ENCODE measurements around the gene FBXO40.

Gene FBXO40

DNA sequence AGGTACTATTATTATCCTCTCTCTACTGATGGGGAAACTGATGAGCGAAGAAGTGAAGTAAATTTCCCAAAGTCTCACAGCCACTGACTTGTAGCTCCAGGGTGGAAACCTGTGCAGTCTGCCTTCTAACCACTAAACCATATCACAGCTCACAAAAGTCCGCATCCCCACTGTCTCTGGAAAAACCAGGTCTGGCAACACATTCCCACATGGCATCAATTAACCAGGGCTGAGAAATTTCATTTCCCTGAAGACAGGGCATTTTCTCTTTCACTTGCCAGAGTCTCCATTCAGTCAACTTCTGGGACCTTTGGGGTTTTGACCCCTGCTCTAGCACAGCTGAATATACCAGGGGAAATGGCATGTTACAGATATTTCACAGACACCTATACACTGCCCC lies 26.5 kb downstream of the FBXO40 start:
- no peak for DNase-seq (ENCODE audit: low read depth, low spot score)

DNA sequence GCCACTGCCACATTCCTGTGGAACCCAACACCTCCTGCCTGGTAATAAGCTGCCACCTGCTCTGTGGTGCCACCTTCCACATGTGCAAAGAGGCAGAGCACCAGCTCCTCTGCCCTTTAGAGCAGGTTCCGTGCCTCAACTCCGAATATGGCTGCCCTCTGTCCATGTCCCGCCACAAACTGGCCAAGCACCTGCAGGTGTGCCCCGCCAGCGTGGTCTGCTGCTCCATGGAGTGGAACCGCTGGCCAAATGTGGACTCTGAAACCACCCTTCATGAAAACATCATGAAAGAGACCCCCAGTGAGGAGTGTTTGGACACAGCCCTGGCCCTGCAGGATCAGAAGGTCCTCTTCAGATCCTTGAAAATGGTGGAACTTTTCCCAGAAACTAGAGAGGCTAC lies 28.3 kb downstream of the FBXO40 start:
- no peak for DNase-seq (ENCODE audit: low read depth, low spot score)

DNA sequence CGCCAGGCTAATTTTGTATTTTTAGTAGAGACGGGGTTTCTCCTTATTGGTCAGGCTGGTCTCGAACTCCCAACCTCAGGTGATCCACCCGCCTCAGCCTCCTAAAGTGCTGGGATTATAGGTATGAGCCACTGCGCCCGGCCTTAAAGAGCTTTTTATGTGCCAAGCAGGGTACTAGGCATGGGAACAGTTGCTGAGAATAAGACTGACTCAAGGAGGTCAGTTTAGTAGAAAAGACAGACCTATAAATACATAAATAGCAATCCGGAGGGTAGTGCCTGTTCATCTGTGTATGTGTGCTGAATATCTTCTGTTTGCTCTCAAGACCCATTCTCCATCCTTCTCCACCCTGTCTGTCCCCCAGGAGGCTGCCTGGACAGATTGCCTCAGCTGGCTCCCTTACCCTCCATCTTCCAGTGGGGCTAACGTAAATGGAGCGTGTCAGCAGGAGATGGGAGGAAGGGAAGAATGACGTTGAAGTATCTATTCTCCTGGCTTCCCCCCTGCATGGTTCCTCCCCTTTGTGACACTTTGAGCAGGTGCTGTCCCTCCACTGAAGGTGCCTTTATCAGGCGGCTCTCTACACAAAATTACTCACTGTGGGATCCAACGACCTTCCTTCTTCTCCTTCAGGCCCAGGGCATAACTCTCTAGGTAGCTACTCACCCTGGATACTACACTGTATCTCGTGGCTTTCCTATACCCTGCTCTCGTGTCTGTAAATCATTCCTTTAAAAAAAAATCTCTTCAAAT lies 31.1 kb downstream of the FBXO40 start:
- DNase-seq (ENCODE audit: low read depth, low spot score): no peak

DNA sequence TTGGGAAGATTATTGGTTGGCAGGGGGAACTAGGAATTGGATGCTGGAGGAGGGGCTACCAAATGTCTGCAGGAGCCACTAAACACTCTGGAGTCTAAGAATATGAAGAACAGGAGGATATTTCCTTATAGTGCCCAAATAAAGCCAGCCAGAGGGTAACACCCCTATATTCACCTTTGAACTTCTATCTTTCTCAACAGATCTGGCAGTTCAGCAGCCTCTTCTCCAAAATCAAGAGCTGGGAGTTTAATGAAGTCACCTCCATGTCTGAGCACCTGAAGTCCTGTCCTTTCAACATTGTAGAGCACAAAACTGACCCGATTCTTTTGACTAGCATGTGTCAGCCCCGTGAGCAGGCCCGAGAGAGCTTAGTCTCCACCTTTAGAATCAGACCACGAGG lies 33.3 kb downstream of the FBXO40 start:
- DNase-seq (ENCODE audit: low read depth, low spot score): no peak

- no peak for DNase-seq (ENCODE audit: low read depth, low spot score)
Measured at GRCh38 chr3:121627211-121627610, 34.0 kb downstream of the FBXO40 start.

GRCh38 chr3:121627622-121628021 lies 34.4 kb downstream of the FBXO40 start:
- no peak for DNase-seq (ENCODE audit: low read depth, low spot score)

- DNase-seq (ENCODE audit: low read depth, low spot score): no peak
Measured at GRCh38 chr3:121629601-121630000, 36.4 kb downstream of the FBXO40 start.

- DNase-seq (ENCODE audit: low read depth, low spot score): no peak
Measured at GRCh38 chr3:121630355-121630754, 37.2 kb downstream of the FBXO40 start.

DNA sequence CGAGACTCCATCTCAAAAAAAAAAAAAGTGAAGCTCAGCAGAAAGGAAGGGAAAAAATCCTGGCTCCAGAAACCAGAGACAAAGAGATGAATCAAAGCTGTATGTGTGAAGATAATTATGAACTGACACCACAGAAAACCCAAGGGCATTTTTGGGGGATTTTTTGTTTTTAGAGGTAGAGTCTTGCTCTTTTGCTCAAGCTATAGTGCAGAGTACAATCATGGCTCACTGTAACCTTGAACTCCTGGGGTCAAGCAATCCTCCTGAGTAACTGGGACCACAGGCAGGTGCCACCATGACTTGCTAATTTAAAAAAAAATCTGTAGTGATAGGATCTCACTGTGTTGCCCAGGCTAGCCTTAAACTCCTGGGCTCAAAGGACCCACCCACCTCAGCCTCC lies 44.7 kb downstream of the FBXO40 start:
- DNase-seq (ENCODE audit: low read depth, low spot score): no peak

DNA sequence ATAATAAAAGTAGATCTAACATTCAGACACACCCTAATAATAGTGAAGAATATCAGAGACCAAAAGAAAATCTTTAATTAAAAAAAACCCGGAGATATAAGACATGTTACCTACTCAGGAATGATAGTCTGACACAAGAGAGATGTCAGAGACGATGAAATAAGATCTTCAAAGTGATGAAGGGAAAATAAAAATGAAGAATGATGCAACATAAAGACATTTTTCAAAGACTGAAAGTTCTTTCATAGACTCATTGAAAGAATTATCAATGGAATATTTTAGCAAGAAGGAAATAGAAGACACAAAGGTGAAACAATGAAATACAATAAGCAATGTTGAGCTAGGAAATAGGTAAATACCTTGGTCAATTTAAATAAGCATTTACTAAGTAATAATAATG lies 47.9 kb downstream of the FBXO40 start:
- DNase-seq (ENCODE audit: low read depth, low spot score): no peak

DNA sequence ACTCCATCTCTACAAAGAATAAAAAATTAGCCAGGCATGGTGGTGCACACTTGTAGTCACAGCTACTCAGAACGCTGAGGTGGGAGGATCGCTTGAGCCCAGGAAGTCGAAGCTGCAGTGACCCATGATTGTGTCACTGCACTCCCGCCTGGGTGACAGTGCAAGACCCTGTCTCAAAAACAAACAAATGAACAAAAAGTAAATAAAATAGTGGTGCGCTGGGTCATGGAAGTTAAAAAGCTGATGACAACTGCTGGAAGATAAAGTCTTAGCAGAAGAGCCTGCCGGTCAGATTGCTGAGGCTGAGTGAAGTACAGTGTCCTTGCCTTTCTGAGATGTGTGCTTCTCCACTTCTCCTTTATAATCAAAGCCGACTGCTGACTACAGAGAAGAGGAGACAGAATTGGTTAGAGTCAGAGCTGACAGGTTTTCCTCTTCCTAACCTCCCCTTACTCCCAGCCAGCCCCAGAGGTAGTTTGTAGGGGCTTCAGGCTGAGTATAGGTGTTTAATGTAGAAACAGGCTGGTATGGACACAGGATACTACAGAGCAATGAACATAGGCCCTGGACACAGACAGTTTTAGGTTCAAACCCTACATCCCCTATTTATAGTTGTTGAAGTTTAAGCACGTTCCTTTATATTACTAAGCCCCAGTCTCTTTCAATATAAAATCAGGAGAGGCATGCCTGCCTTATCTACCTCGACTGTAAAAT lies 49.6 kb downstream of the FBXO40 start:
- DNase-seq (ENCODE audit: low read depth, low spot score): no peak

GRCh38 chr3:121645054-121645453 lies 51.9 kb downstream of the FBXO40 start:
- DNase-seq (ENCODE audit: low read depth, low spot score): no peak

DNA sequence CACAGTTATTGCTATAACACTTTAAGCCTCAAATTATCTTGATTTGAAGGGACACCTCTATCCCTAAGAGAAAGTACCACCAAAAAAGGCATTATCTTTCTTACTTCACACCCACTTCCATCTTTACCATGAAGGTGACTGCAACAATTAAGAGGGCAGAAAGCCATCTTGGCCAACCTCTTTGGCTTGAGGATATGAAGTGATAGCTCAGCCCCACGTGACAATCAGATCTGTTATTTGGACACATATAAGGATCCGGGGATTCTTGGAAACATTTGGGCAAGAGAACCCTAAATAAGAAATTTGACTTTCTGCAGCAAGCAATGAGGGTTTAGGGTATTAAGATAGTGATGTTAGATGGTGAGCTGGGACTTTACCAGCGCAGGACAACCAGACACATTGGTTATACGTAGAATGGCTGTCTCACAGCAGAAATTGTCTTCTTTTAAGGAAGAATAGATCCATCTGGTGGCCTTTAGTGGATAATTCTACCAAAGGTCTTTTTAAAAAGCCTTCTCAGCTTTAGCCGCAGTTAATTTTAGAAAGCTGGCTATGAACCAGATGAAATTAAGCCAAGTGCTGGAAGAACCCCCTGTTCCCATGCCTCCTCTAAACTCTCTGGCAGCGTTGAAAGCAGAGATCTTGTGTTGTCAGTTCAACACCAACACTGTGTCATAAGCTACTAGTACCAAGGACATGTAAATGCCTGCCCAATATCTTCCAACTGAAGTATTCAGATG lies 55.2 kb downstream of the FBXO40 start:
- no peak for DNase-seq (ENCODE audit: low read depth, low spot score)

DNA sequence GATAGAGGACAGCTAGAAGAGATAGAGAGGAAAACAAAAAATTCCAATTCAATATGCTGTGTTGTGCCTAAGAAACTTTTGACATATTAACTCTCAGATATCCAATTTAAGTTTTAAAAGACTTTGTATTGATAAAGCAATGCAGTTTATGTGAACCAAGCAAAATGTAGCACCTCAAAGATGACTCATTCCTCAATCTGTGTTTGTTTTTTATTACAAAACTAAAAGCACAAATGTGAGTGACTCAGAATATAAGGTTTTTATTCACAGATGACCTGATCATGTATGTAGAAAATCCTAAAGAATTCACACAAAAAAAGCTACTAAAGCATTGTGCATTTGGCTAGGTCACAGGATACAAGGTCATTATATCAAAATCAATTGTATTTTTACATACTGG lies 56.5 kb downstream of the FBXO40 start:
- no peak for DNase-seq (ENCODE audit: low read depth, low spot score)

- no peak for DNase-seq (ENCODE audit: low read depth, low spot score)
Measured at GRCh38 chr3:121651684-121652083, 58.5 kb downstream of the FBXO40 start.

DNA sequence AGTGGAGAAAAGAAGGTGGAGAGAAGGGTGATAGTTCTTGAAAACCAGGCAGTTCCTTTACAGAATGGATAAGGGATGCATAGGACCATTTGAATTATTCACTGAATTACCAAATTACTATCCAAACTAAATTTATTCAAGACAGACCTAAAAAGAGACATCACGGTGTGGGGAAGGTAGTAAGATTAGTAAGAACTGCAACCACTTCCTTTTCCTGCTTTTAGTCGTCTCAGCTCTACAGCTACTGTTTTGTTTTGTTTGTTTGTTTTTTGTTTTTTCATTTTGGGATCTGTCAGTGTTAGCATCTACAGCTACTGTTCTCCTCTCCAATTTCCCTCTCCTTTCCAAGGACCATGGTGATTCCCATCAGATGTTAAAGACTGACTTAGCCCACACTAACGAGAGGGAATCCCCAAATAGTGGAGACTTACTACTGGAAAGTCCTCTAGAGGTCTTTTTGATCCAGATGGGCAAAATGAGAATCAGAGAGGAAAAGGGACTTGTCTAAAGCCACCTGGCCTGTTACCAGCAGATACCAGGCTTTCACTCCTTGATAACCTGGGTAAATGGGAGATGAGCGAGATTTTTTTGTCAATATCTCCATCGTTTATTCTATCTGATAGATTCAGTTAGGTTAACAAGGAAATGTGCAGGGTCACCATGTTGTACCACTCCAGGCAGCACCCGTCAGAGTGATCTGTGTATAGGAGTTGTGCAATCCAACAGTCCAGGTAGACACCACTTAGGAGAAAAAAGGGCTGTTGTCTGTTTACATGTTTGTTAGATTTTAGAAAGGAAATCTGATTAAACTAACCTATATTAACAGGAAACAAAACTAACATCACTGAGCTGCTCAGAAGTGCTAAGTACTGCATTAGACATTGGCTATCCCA lies 61.6 kb downstream of the FBXO40 start:
- DNase-seq (ENCODE audit: low read depth, low spot score): no peak

GRCh38 chr3:121658716-121659435 lies 65.7 kb downstream of the FBXO40 start:
- no peak for DNase-seq (ENCODE audit: low read depth, low spot score)

DNA sequence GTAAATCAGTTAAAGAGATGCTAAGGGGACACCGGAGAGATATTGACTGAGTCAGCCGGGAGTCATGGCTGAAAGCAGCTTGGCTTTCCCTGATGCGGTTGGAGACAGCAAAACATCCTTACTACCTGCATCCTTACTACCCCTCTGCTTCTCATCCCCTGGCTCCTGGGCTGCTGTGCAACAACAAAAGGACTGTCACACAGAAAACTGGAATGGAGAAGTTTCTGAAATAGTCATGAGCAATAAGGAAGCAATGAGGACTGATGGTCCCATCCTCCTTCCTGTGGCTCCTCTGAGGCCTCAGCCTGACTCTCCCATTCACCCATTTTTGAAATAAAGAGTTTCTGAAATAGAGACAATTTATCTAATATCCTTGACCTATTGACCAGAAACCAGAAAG lies 66.4 kb downstream of the FBXO40 start:
- no peak for DNase-seq (ENCODE audit: low read depth, low spot score)

GRCh38 chr3:121660356-121661171 lies 67.4 kb downstream of the FBXO40 start, which contains the start of gene HCLS1:
HCLS1 (minus strand) TSS chr3:121660903; CDS start chr3:121658347, 2,556 bp downstream.
- DNase-seq (ENCODE audit: low read depth, low spot score): peak; percentile 56

- no peak for DNase-seq (ENCODE audit: low read depth, low spot score)
Measured at GRCh38 chr3:121661376-121661775, 68.2 kb downstream of the FBXO40 start.
